Type B pancreatic cell (in vitro differentiated cells): ENCODE results near the gene MEIS2. TPM values are rescaled to one million over a fixed set of nuclear protein-coding genes. Genes with fewer than 3 reads are reported as not detected.
A peak's percentile ranks its signal among the peaks of the same experiment; 100 is the strongest.

Source experiments
- DNase-seq: peaks from one replicate; pipeline ENCODE4 v3.0.0; 2021; ENCODE audit warnings: mixed read lengths; ENCODE audit not compliant: unreplicated experiment; ENCODE audit errors: extremely low spot score
- H3K27ac Mint-ChIP-seq: 2 replicates; pipeline ENCODE4 v1.8.0; 2021; ENCODE audit warnings: mild to moderate bottlenecking, mixed read lengths
- H3K27me3 Mint-ChIP-seq: 2 replicates; pipeline ENCODE4 v1.8.0; 2021; ENCODE audit warnings: mixed read lengths
- H3K36me3 Mint-ChIP-seq: 2 replicates; pipeline ENCODE4 v1.8.0; 2021; ENCODE audit warnings: mixed read lengths
- H3K4me1 Mint-ChIP-seq: one replicate; pipeline ENCODE4 v1.8.0; 2021; ENCODE audit warnings: mixed read lengths; ENCODE audit not compliant: unreplicated experiment
- H3K4me3 Mint-ChIP-seq: 2 replicates; pipeline ENCODE4 v1.8.0; 2021; ENCODE audit warnings: mild to moderate bottlenecking, mixed read lengths
- H3K9me3 Mint-ChIP-seq: 2 replicates; pipeline ENCODE4 v1.8.0; 2021; ENCODE audit warnings: mixed read lengths
- CTCF ChIP-seq: fragments of 200-600 bp; sonication (generic); conservative IDR thresholded peaks from 2 replicates; pipeline ENCODE4 v1.5.0; 2021; ENCODE audit warnings: antibody characterized with exemption, mild to moderate bottlenecking
- total RNA-seq: library from RNA; stranded (reverse); gene quantifications from 2 replicates; pipeline ENCODE4 v1.2.1, GENCODE V29; 2021; ENCODE audit warnings: low replicate concordance

The MEIS2 gene
- total RNA-seq, 1 donor from 2014 or later = 211 TPM

- H3K27ac Mint-ChIP-seq = no peak overlapping the region
Measured at GRCh38 chr15:36941798-36942197, 158.6 kb downstream of the MEIS2 start.

GRCh38 chr15:36940636-36941260, 159.6 kb downstream of the MEIS2 start:
- no peak for DNase-seq

More at GRCh38 chr15:36941798-36942197, 158.6 kb downstream of the MEIS2 start:
- no peak for DNase-seq
- Mint-ChIP-seq H3K27me3 (no peaks in the 10 kb centered on the region), H3K36me3 (peaks cover 67% of the 10 kb centered on the region), H3K9me3 (no peaks in the 10 kb centered on the region), H3K4me1 (peaks cover 53% of the 10 kb centered on the region), H3K4me3 (no peak overlapping the region)
- TF ChIP-seq CTCF = no peak

GRCh38 chr15:36940219-36940618, 160.1 kb downstream of the MEIS2 start:
- peaks cover 49% of the 10 kb centered on the region for H3K4me1 Mint-ChIP-seq
- no peaks in the 10 kb centered on the region for H3K9me3 Mint-ChIP-seq
- no peak for TF ChIP-seq CTCF
- no peak overlapping the region for H3K4me3 Mint-ChIP-seq
- no peaks in the 10 kb centered on the region for H3K27me3 Mint-ChIP-seq
- H3K36me3 Mint-ChIP-seq = peaks cover 60% of the 10 kb centered on the region
- H3K27ac Mint-ChIP-seq = no peak overlapping the region
- DNase-seq = no peak

More at GRCh38 chr15:36940636-36941260, 159.6 kb downstream of the MEIS2 start:
- peaks cover 65% of the 10 kb centered on the region for H3K36me3 Mint-ChIP-seq
- H3K27me3 Mint-ChIP-seq = no peaks in the 10 kb centered on the region
- no peak for TF ChIP-seq CTCF
- H3K4me1 Mint-ChIP-seq = peaks cover 53% of the 10 kb centered on the region
- peak overlapping the region; percentile 1 for H3K4me3 Mint-ChIP-seq
- peak overlapping the region; percentile 10 for H3K27ac Mint-ChIP-seq
- no peaks in the 10 kb centered on the region for H3K9me3 Mint-ChIP-seq

- TF ChIP-seq CTCF = no peak
- Mint-ChIP-seq H3K4me3 (no peak overlapping the region), H3K4me1 (peaks cover 42% of the 10 kb centered on the region), H3K36me3 (peaks cover 51% of the 10 kb centered on the region), H3K9me3 (no peaks in the 10 kb centered on the region), H3K27ac (no peak overlapping the region), H3K27me3 (no peaks in the 10 kb centered on the region)
- DNase-seq = no peak
Measured at GRCh38 chr15:36938764-36939163, 161.6 kb downstream of the MEIS2 start.

- H3K4me3 Mint-ChIP-seq = no peak overlapping the region
- H3K9me3 Mint-ChIP-seq = no peaks in the 10 kb centered on the region
- no peak for DNase-seq
- peaks cover 40% of the 10 kb centered on the region for H3K4me1 Mint-ChIP-seq
- no peaks in the 10 kb centered on the region for H3K27me3 Mint-ChIP-seq
- H3K36me3 Mint-ChIP-seq = peaks cover 49% of the 10 kb centered on the region
- TF ChIP-seq CTCF = no peak
- H3K27ac Mint-ChIP-seq = peak overlapping the region; percentile 49
Measured at GRCh38 chr15:36938131-36938530, 162.2 kb downstream of the MEIS2 start.
